ENCODE measurements around the gene PROP1.
"Not testable (repeated sequence)": the region's sequence is repeated elsewhere in the genome, so short reads cannot be mapped to it uniquely, and the experiment has no call there.

DNA sequence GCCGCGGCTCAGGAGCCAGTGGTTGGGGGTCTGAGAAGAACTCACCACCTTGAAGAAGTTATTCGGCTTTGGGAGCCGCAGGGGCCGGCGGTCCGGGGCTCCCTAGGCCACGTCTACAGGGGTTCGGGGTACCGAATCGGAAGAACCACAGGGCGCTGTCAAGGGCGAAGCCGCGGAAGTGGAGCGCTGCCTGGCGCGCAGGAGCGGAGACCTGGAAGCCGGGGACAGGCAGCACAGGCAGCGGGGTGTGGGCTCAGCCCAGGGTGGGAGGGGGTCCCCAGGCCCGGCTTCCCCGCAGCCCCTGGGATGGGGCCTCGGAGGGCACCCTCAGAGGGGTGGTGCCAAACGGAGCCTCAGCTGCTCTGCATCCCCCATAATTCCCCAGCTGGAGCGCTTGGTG lies 11.2 kb upstream of the PROP1 start:
- TF ChIP-seq, protein P1, sequence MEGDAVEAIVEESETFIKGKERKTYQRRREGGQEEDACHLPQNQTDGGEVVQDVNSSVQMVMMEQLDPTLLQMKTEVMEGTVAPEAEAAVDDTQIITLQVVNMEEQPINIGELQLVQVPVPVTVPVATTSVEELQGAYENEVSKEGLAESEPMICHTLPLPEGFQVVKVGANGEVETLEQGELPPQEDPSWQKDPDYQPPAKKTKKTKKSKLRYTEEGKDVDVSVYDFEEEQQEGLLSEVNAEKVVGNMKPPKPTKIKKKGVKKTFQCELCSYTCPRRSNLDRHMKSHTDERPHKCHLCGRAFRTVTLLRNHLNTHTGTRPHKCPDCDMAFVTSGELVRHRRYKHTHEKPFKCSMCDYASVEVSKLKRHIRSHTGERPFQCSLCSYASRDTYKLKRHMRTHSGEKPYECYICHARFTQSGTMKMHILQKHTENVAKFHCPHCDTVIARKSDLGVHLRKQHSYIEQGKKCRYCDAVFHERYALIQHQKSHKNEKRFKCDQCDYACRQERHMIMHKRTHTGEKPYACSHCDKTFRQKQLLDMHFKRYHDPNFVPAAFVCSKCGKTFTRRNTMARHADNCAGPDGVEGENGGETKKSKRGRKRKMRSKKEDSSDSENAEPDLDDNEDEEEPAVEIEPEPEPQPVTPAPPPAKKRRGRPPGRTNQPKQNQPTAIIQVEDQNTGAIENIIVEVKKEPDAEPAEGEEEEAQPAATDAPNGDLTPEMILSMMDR (IDR thresholded peaks at IDR 0.05) = not testable (repeated sequence)
- TF ChIP-seq POLR2A (IDR thresholded peaks at IDR 0.05) = not testable (repeated sequence)

All from adrenal gland (tissue), 5 donors.